ENCODE measurements around the gene SLCO4A1. TPM values are rescaled to one million over a fixed set of nuclear protein-coding genes. Genes with fewer than 3 reads are reported as not detected.

SLCO4A1 gene
- total and polyA plus RNA-seq, 2 donors (not counting 3 experiments of a cell fraction or from before 2014, with no cell fraction given) = 1.4 to 4.1 TPM

GRCh38 chr20:62646851-62647520 is 4.7 kb downstream of the SLCO4A1 start:
- Histone ChIP-seq H3K27me3 (ENCODE audit: control insufficient read depth in 2 of 2, insufficient read depth in 2 of 2, low read length in 2 of 2) (no peaks in the 10 kb centered on the region), H3K9me3 (replicated peaks; ENCODE audit: control insufficient read depth, insufficient read depth, low read length) (no peaks in the 10 kb centered on the region), H3K9ac (replicated peaks; ENCODE audit: extremely low read depth, insufficient read depth, low read length) (no peak overlapping the region), H3K79me2 (ENCODE audit: control insufficient read depth, insufficient read depth, low read length) (no peaks in the 10 kb centered on the region), H4K20me1 (replicated peaks; ENCODE audit: control insufficient read depth, extremely low read depth, insufficient read depth, low read length) (no peaks in the 10 kb centered on the region), H3K9me1 (replicated peaks; ENCODE audit: control insufficient read depth, extremely low read depth, insufficient read depth, low read length) (no peaks in the 10 kb centered on the region), H3K27ac (ENCODE audit: insufficient read depth, low read depth, low read length) (no peak overlapping the region), H3K36me3 (ENCODE audit: control insufficient read depth in 2 of 2, extremely low read depth in 1 of 2, insufficient read depth in 2 of 2, low read length in 2 of 2) (no peaks in the 10 kb centered on the region), H3K4me2 (ENCODE audit: insufficient read depth, low read length) (no peak overlapping the region), H3K4me1 (ENCODE audit: control insufficient read depth, extremely low read depth, insufficient read depth, low read length) (peaks cover 4% of the 10 kb centered on the region), H3K4me3 (replicated peaks in 1 of 3; ENCODE audit: insufficient read depth in 1 of 3, low read depth in 1 of 3, low read length in 3 of 3) (no peak overlapping the region), H2AFZ (ENCODE audit: low read depth, low read length) (no peak overlapping the region)
- intact Hi-C loops (cut with micrococcal nuclease) (no loop called here), dilution Hi-C loops (cut with MboI; ENCODE audit: extremely low pct_ligation_motif_present, low sequenced_read_pairs) (no loop called here)
- TF ChIP-seq POLR2AphosphoS5 (IDR thresholded peaks at IDR 0.05; ENCODE audit: insufficient read depth, low read depth, low read length) (no peak), EZH2 (IDR thresholded peaks at IDR 0.05; ENCODE audit: borderline replicate concordance, low read depth, low read length, severe bottlenecking) (no peak), GATA2 (IDR thresholded peaks at IDR 0.05; ENCODE audit: insufficient read depth, insufficient read length, low read depth, low read length) (no peak), MAX (IDR thresholded peaks at IDR 0.05; ENCODE audit: insufficient read depth, insufficient read length) (no peak), FOS (IDR thresholded peaks at IDR 0.05; ENCODE audit: borderline replicate concordance, insufficient read depth, low read length) (no peak), MYC (IDR thresholded peaks at IDR 0.05; ENCODE audit: low read depth, low read length) (no peak), JUN (IDR thresholded peaks at IDR 0.05; ENCODE audit: borderline replicate concordance, insufficient read depth, insufficient read length, low read depth) (no peak), CTCF (IDR thresholded peaks at IDR 0.05; ENCODE audit: extremely low read depth in 1 of 2, insufficient read depth in 1 of 2, low read depth in 1 of 2, low read length in 2 of 2) (no peak), POLR2A (IDR thresholded peaks at IDR 0.05; ENCODE audit: low read depth, low read length) (no peak)
- ChIA-PET CTCF (interaction anchor here (0.5 kb wide), 1 partner anchor 83 kb away, joined by 3 read pairs; no protein-coding TSS in a partner anchor), POLR2A (no interaction called here)
- FAIRE-seq = no peak
- BruUV-seq (replicated peaks) = no TSS peak
- no peak for DNase-seq (ENCODE audit: low read depth, low spot score)
